ENCODE measurements around the gene MYBPH. TPM values are rescaled to one million over a fixed set of nuclear protein-coding genes. Genes with fewer than 3 reads are reported as not detected.

MYBPH gene
- total RNA-seq, 1 experiment from 2014 or later = not detected

DNA sequence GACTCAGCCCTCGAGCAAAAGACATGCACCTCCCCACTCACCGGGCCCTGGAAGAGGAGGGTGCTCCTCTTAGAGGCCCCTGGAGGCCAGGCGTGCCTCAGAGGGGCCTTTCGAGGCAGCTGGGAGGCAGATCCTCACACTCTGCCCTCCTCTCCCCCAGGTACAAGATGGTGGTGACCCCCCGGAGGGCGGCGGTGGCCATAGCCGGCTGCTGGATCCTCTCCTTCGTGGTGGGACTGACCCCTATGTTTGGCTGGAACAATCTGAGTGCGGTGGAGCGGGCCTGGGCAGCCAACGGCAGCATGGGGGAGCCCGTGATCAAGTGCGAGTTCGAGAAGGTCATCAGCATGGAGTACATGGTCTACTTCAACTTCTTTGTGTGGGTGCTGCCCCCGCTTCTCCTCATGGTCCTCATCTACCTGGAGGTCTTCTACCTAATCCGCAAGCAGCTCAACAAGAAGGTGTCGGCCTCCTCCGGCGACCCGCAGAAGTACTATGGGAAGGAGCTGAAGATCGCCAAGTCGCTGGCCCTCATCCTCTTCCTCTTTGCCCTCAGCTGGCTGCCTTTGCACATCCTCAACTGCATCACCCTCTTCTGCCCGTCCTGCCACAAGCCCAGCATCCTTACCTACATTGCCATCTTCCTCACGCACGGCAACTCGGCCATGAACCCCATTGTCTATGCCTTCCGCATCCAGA is 10.4 kb downstream of the MYBPH start:
- H3K9me3 ChIP-seq (ENCODE audit: low read depth, low read length, poor library complexity, severe bottlenecking) = no peaks in the 10 kb centered on the region
- ChIA-PET CTCF (no interaction called here), POLR2A (ENCODE audit: low non-redundant PET) (no interaction called here)
- H3K27me3 ChIP-seq (replicated peaks; ENCODE audit: insufficient read depth, low read depth, low read length, poor library complexity) = peaks cover 27% of the 10 kb centered on the region
- H3K27ac ChIP-seq (ENCODE audit: low read depth, low read length, poor library complexity, severe bottlenecking) = no peak overlapping the region
- H3K4me3 ChIP-seq (ENCODE audit: low read depth, low read length, poor library complexity, severe bottlenecking) = no peak overlapping the region
- intact Hi-C loops (cut with micrococcal nuclease; ENCODE audit: unreplicated experiment) = no loop called here
- TF ChIP-seq, protein P1, sequence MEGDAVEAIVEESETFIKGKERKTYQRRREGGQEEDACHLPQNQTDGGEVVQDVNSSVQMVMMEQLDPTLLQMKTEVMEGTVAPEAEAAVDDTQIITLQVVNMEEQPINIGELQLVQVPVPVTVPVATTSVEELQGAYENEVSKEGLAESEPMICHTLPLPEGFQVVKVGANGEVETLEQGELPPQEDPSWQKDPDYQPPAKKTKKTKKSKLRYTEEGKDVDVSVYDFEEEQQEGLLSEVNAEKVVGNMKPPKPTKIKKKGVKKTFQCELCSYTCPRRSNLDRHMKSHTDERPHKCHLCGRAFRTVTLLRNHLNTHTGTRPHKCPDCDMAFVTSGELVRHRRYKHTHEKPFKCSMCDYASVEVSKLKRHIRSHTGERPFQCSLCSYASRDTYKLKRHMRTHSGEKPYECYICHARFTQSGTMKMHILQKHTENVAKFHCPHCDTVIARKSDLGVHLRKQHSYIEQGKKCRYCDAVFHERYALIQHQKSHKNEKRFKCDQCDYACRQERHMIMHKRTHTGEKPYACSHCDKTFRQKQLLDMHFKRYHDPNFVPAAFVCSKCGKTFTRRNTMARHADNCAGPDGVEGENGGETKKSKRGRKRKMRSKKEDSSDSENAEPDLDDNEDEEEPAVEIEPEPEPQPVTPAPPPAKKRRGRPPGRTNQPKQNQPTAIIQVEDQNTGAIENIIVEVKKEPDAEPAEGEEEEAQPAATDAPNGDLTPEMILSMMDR (conservative IDR thresholded peaks at IDR 0.05; ENCODE audit: low read depth, low read length) = no peak
- TF ChIP-seq EZH2 (IDR thresholded peaks at IDR 0.05; ENCODE audit: borderline replicate concordance, low read depth, low read length, poor library complexity, severe bottlenecking) = no peak
- H3K36me3 ChIP-seq (ENCODE audit: insufficient read depth, low read length, poor library complexity, severe bottlenecking) = no peaks in the 10 kb centered on the region
- BruUV-seq (replicated peaks) = no TSS peak
- no peaks in the 10 kb centered on the region for H3K4me1 ChIP-seq (ENCODE audit: insufficient read depth, low read length, poor library complexity, severe bottlenecking)
- no peak for DNase-seq (ENCODE audit: low spot score)

- CTCF ChIA-PET = no interaction called here
- no TSS peak for BruUV-seq (replicated peaks)
These were observed 11.6 kb downstream of the MYBPH start for GRCh38 chr1:203163891-203164635.

DNA sequence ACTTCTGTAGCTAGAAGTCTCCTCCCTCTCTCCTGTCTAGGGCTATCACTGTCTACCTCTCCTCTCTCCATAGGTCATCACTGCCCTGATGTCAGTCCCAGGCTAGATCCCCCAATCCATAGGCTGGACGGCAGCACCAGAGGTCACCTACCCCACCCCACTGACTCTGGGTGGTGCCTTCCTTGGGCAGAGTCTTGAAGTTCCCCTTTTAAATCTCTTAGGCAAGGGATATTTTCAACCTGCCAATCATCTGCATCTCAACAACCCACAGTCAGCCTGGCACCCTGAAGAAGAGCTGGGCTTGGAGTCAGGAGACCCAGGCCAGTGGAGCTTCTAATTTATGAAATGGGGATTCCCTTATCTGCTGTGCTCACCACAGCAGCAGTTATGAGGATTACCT is 13.2 kb downstream of the MYBPH start:
- CTCF ChIA-PET = no interaction called here

More at GRCh38 chr1:203163891-203164635, 11.6 kb downstream of the MYBPH start:
- Histone ChIP-seq H3K4me1 (ENCODE audit: insufficient read depth, low read length, poor library complexity, severe bottlenecking) (no peaks in the 10 kb centered on the region), H3K9me3 (ENCODE audit: low read depth, low read length, poor library complexity, severe bottlenecking) (no peaks in the 10 kb centered on the region), H3K36me3 (ENCODE audit: insufficient read depth, low read length, poor library complexity, severe bottlenecking) (no peaks in the 10 kb centered on the region), H3K27me3 (replicated peaks; ENCODE audit: insufficient read depth, low read depth, low read length, poor library complexity) (peaks cover 38% of the 10 kb centered on the region), H3K27ac (ENCODE audit: low read depth, low read length, poor library complexity, severe bottlenecking) (no peak overlapping the region), H3K4me3 (ENCODE audit: low read depth, low read length, poor library complexity, severe bottlenecking) (no peak overlapping the region)
- TF ChIP-seq, protein P1 (conservative IDR thresholded peaks at IDR 0.05; ENCODE audit: low read depth, low read length) = no peak
- no peak for TF ChIP-seq EZH2 (IDR thresholded peaks at IDR 0.05; ENCODE audit: borderline replicate concordance, low read depth, low read length, poor library complexity, severe bottlenecking)
- intact Hi-C loops (cut with micrococcal nuclease; ENCODE audit: unreplicated experiment) = no loop called here
- DNase-seq (ENCODE audit: low spot score) = no peak
- POLR2A ChIA-PET (ENCODE audit: low non-redundant PET) = no interaction called here

More for the DNA sequence above, 13.2 kb downstream of the MYBPH start:
- no TSS peak for BruUV-seq (replicated peaks)
- intact Hi-C loops (cut with micrococcal nuclease; ENCODE audit: unreplicated experiment) = no loop called here
- POLR2A ChIA-PET (ENCODE audit: low non-redundant PET) = no interaction called here
- peaks cover 9% of the 10 kb centered on the region for H3K9me3 ChIP-seq (ENCODE audit: low read depth, low read length, poor library complexity, severe bottlenecking)
- no peaks in the 10 kb centered on the region for H3K4me1 ChIP-seq (ENCODE audit: insufficient read depth, low read length, poor library complexity, severe bottlenecking)
- peaks cover 48% of the 10 kb centered on the region for H3K27me3 ChIP-seq (replicated peaks; ENCODE audit: insufficient read depth, low read depth, low read length, poor library complexity)
- no peak for DNase-seq (ENCODE audit: low spot score)
- TF ChIP-seq, protein P1 (conservative IDR thresholded peaks at IDR 0.05; ENCODE audit: low read depth, low read length) = no peak
- TF ChIP-seq EZH2 (IDR thresholded peaks at IDR 0.05; ENCODE audit: borderline replicate concordance, low read depth, low read length, poor library complexity, severe bottlenecking) = no peak
- no peak overlapping the region for H3K27ac ChIP-seq (ENCODE audit: low read depth, low read length, poor library complexity, severe bottlenecking)
- no peak overlapping the region for H3K4me3 ChIP-seq (ENCODE audit: low read depth, low read length, poor library complexity, severe bottlenecking)
- H3K36me3 ChIP-seq (ENCODE audit: insufficient read depth, low read length, poor library complexity, severe bottlenecking) = no peaks in the 10 kb centered on the region
